A549 (cell line): ENCODE measurements around the gene FASTK. TPM values are rescaled to one million over a fixed set of nuclear protein-coding genes. Genes with fewer than 3 reads are reported as not detected.

Experiments used
- ATAC-seq, 2 experiments: fragments of 200-7000 bp in 1 of 2; fragments of >200 bp in 1 of 2; cut with Nextera tagmentation in 1 of 2; cut with Tn5 transposase in 1 of 2; 3 replicates each; pipeline versions ENCODE4 v1.8.0 to v1.9.1; 2018 to 2020; ENCODE audit warnings: mild to moderate bottlenecking in 1 of 2, moderate library complexity in 1 of 2
- CTCF ChIA-PET: fragments of 300-600 bp; sonication (Branson Sonifier 250); formaldehyde crosslinking; extraction: SDS; loops from one replicate; lab custom pipeline; 2021; ENCODE audit warnings: antibody characterized with exemption, inconsistent platforms; lab: Yijun Ruan, JAX
- POLR2A ChIA-PET: fragments of 350-600 bp; formaldehyde crosslinking; extraction: SDS; loops from one replicate; lab custom pipeline; 2021; ENCODE audit warnings: antibody characterized with exemption, inconsistent platforms; lab: Yijun Ruan, JAX
- DNase-seq, 2 experiments: peaks; one replicate each; pipeline versions ENCODE4 v3.0.0 to v3.0.0-alpha.2; 2011 to 2016; ENCODE audit warnings: low read depth in 1 of 2, low spot score in 1 of 2
- FAIRE-seq: peaks from 2 replicates; lab custom pipeline; 2011; peaks lifted over from hg19 to GRCh38; lab: Jason Lieb, UNC
- H3K27ac ChIP-seq, 2 experiments: fragments of >200 bp; sonication (Bioruptor Twin); formaldehyde crosslinking; 3 replicates each; pipeline ENCODE4 v1.5.1; 2016 to 2017
- H3K4me1 ChIP-seq: fragments of >200 bp; sonication (Bioruptor Twin); formaldehyde crosslinking; 3 replicates; pipeline ENCODE4 v1.6.1; 2016
- H3K4me2 ChIP-seq: fragments of >200 bp; sonication (Bioruptor Twin); formaldehyde crosslinking; 3 replicates; pipeline ENCODE4 v1.6.1; 2016
- H3K4me3 ChIP-seq: fragments of >200 bp; sonication (Bioruptor Twin); formaldehyde crosslinking; 3 replicates; pipeline ENCODE4 v1.5.1; 2016
- H3K9me3 ChIP-seq: fragments of >200 bp; sonication (Bioruptor Twin); formaldehyde crosslinking; 3 replicates; pipeline ENCODE4 v1.6.1; 2016
- BHLHE40 ChIP-seq: IDR thresholded peaks from 2 replicates; pipeline ENCODE4 v1.6.1; 2012; ENCODE audit warnings: low read depth, low read length, inconsistent platforms
- CBX2 ChIP-seq: fragments of 200-600 bp; sonication (generic); IDR thresholded peaks from 2 replicates; pipeline ENCODE4 v1.6.1; 2016; ENCODE audit warnings: low read depth, mild to moderate bottlenecking, borderline replicate concordance
- CEBPB ChIP-seq, 2 experiments: fragments of >200 bp in 1 of 2; sonication (Bioruptor Twin) in 1 of 2; formaldehyde crosslinking in 1 of 2; IDR thresholded peaks; 2 replicates each; pipeline ENCODE4 v1.6.1; 2012 to 2016
- CHD2 ChIP-seq: fragments of 150-350 bp; IDR thresholded peaks from 2 replicates; pipeline ENCODE4 v1.6.1; 2014; ENCODE audit warnings: low read length; ENCODE audit not compliant: partially characterized antibody
- CHD4 ChIP-seq: fragments of 200-600 bp; sonication (generic); IDR thresholded peaks from 2 replicates; pipeline ENCODE4 v1.6.1; 2016; ENCODE audit warnings: antibody characterized with exemption, mild to moderate bottlenecking, borderline replicate concordance
- EHF ChIP-seq: fragments of 250-450 bp; sonication (Bioruptor Pico); IDR thresholded peaks from 2 replicates; pipeline ENCODE4 v1.5.0; 2020; ENCODE audit warnings: mild to moderate bottlenecking
- FOSL2 ChIP-seq, 2 experiments: fragments of 450-650 bp in 1 of 2; fragments of >200 bp in 1 of 2; sonication (Bioruptor Twin) in 1 of 2; formaldehyde crosslinking; IDR thresholded peaks; 2 replicates each; pipeline versions ENCODE4 v1.5.0 to v1.6.1; 2016 to 2020; ENCODE audit warnings: mild to moderate bottlenecking in 1 of 2, moderate library complexity in 1 of 2
- HEYL ChIP-seq: fragments of 250-450 bp; sonication (Bioruptor Pico); IDR thresholded peaks from 2 replicates; pipeline ENCODE4 v1.8.0; 2021; ENCODE audit warnings: mild to moderate bottlenecking, moderate library complexity
- HOXA7 ChIP-seq: fragments of 250-450 bp; sonication (Bioruptor Pico); IDR thresholded peaks from 2 replicates; pipeline ENCODE4 v1.5.0; 2020; ENCODE audit warnings: mild to moderate bottlenecking, moderate library complexity
- HOXB5 ChIP-seq: fragments of 250-450 bp; sonication (Bioruptor Pico); IDR thresholded peaks from 2 replicates; pipeline ENCODE4 v1.5.0; 2020; ENCODE audit warnings: mild to moderate bottlenecking, moderate library complexity
- JUN ChIP-seq, 2 experiments: fragments of >200 bp; sonication (Bioruptor Twin); formaldehyde crosslinking; IDR thresholded peaks; 2 replicates in 1 of 2; 3 replicates in 1 of 2; pipeline ENCODE4 v1.6.1; 2016 to 2017
- JUNB ChIP-seq: fragments of >200 bp; sonication (Bioruptor Twin); formaldehyde crosslinking; IDR thresholded peaks from 2 replicates; pipeline ENCODE4 v1.6.1; 2016
- KDM1A ChIP-seq: fragments of 200-600 bp; sonication (generic); IDR thresholded peaks from 2 replicates; pipeline ENCODE4 v1.6.1; 2016; ENCODE audit warnings: low read depth, mild to moderate bottlenecking
- KDM5A ChIP-seq: fragments of 200-600 bp; sonication (generic); IDR thresholded peaks from 2 replicates; pipeline ENCODE4 v1.6.1; 2016; ENCODE audit warnings: antibody characterized with exemption, mild to moderate bottlenecking
- MAFK ChIP-seq: fragments of 450-650 bp; IDR thresholded peaks from 2 replicates; pipeline ENCODE4 v1.6.1; 2014; ENCODE audit not compliant: partially characterized antibody
- MYC ChIP-seq: IDR thresholded peaks from 2 replicates; pipeline ENCODE4 v1.6.1; 2012; ENCODE audit warnings: mild to moderate bottlenecking, inconsistent platforms, low read length, improper control_type of control experiment, borderline replicate concordance
- POLR2A ChIP-seq: IDR thresholded peaks from 2 replicates; pipeline ENCODE4 v1.6.1; 2012; ENCODE audit warnings: mild to moderate bottlenecking, low read length
- RAD21 ChIP-seq, 2 experiments: fragments of >200 bp in 1 of 2; sonication (Bioruptor Twin) in 1 of 2; formaldehyde crosslinking in 1 of 2; IDR thresholded peaks in 1 of 2; conservative IDR thresholded peaks in 1 of 2; 2 replicates in 1 of 2; 3 replicates in 1 of 2; pipeline ENCODE4 v1.6.1; 2012 to 2018; ENCODE audit warnings: inconsistent platforms in 1 of 2
- RCOR1 ChIP-seq: fragments of 150-350 bp; IDR thresholded peaks from 2 replicates; pipeline ENCODE4 v1.6.1; 2014; ENCODE audit warnings: antibody characterized with exemption, low read length, low read depth
- SREBF2 ChIP-seq: fragments of 450-650 bp; IDR thresholded peaks from 2 replicates; pipeline ENCODE4 v1.6.1; 2014; ENCODE audit warnings: mild to moderate bottlenecking, moderate library complexity
- ZFP36 ChIP-seq: fragments of 450-650 bp; IDR thresholded peaks from 2 replicates; pipeline ENCODE4 v1.6.1; 2014; ENCODE audit warnings: borderline replicate concordance; ENCODE audit not compliant: partially characterized antibody
- ZNF302 ChIP-seq: fragments of 250-450 bp; sonication (Bioruptor Pico); IDR thresholded peaks from 2 replicates; pipeline ENCODE4 v1.9.0; 2021; ENCODE audit warnings: inconsistent platforms, mild to moderate bottlenecking, moderate library complexity
- whole genome bisulfite sequencing: methylation state at CpG from one replicate; pipeline ENCODE4 v1.1.6; 2017; ENCODE audit errors: missing lambda C conversion rate; 5-methylcytosine and 5-hydroxymethylcytosine counted together
- polyA plus RNA-seq, 4 experiments: library from polyadenylated mRNA; depleted of rRNA in 3 of 4; stranded (reverse); fragments of >200 nt; fragmentation: RNase III in 1 of 4; extraction: RNeasy Plus Mini Kit Qiagen cat#74134 plus additional on column Dnase treatment in 1 of 4; gene quantifications; 2 replicates in 3 of 4; 3 replicates in 1 of 4; pipeline ENCODE4 v1.2.3, GENCODE V29; 2011 to 2017
- TF ChIP-seq, protein P1 (sequence below): IDR thresholded peaks from 2 replicates; pipeline ENCODE4 v1.6.1; 2012; ENCODE audit warnings: low read depth, borderline replicate concordance
- TF ChIP-seq, protein P2 (sequence below): fragments of >200 bp; sonication (Bioruptor Twin); formaldehyde crosslinking; IDR thresholded peaks from 3 replicates; pipeline ENCODE4 v1.6.1; 2016
- TF ChIP-seq, protein P3 (sequence below): fragments of 450-650 bp; IDR thresholded peaks from 2 replicates; pipeline ENCODE4 v1.6.1; 2014; ENCODE audit warnings: antibody characterized with exemption
- TF ChIP-seq, protein P4 (sequence below): fragments of 250-450 bp; sonication (Bioruptor Pico); IDR thresholded peaks from 2 replicates; pipeline ENCODE4 v1.5.0; 2020; ENCODE audit warnings: low read depth, mild to moderate bottlenecking, moderate library complexity

FASTK gene
- polyA plus RNA-seq, 2 of the 4 experiments (the other 2 are of a cell fraction), result 38.5 to 72.4 TPM

DNA sequence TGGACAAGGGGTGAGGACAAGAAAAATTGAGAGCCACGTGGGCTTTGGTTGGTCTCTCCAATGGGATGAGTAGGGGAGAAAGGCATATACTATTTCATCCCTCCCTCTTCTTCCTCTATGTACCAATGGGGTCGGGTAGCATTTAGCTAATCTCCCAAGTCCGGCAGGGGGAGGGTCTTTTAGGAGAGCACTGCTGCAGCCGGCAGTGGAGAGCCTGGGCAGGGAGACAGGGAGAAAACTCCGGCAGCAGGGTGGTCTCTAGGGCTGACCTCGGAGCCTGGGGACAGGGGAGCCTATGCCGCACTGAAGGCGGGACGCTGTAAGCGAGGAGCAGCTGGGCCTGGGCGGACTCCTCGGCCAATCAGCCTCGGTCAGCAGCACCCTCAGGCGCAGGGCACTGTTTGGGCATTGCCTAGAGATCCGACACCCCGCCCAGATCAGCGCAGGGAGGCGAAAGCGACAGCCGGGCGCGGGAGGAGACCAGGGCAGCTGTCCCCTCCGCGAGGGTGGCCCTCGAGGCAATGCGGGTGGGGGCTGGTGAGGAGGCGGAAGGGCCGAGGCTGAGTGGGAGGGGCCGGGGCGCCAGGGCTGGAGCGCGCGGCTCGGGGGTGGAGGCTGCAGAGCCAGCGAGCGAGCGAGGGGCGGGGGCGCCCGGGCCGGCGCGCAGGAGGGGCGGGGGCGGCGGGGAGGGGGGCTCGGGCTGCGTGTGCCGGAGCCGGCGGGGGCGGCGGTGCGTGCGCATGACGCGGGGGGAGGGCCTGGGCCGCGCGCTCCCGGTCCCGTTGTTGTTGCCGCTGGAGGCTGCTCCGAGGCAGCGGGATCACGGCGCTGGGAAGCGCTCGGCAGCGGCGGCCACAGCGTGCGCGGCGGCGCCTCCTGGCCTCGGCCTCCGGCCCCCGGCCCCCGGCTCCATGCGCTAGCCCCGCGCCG lies 5.3 kb upstream of the FASTK start, which contains the start of gene AGAP3 (continued):
- TF ChIP-seq, protein P1, sequence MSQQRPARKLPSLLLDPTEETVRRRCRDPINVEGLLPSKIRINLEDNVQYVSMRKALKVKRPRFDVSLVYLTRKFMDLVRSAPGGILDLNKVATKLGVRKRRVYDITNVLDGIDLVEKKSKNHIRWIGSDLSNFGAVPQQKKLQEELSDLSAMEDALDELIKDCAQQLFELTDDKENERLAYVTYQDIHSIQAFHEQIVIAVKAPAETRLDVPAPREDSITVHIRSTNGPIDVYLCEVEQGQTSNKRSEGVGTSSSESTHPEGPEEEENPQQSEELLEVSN, result no peak; the same call in 1 of the 2 replicates
- TF ChIP-seq, protein P2, sequence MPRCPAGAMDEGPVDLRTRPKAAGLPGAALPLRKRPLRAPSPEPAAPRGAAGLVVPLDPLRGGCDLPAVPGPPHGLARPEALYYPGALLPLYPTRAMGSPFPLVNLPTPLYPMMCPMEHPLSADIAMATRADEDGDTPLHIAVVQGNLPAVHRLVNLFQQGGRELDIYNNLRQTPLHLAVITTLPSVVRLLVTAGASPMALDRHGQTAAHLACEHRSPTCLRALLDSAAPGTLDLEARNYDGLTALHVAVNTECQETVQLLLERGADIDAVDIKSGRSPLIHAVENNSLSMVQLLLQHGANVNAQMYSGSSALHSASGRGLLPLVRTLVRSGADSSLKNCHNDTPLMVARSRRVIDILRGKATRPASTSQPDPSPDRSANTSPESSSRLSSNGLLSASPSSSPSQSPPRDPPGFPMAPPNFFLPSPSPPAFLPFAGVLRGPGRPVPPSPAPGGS, result peak; percentile 17; the same call in 2 of the 3 replicates
- TF ChIP-seq ZNF302 (CRISPR knock-in tag) (no peak), POLR2A (peak; percentile 81)

DNA sequence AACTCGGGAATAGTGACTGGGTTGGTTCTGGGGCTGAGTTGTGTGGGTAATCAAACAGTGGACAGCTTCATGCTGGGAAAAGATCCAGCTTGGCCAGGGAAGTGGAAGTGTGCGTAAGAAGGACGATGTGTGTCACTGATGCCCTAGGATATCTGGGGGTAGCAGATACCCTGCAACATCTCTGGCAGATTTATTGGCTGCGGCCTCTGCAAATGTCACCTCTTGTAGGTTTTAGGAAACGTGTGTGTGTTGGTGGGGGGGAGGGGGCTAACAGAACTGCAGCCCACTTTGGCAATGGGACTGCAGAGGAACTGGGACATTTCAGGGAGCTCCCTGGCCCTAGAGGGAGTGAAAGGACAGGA lies 4.7 kb upstream of the FASTK start:
- Histone ChIP-seq H3K27ac (peak overlapping the region; percentile 84 to 98), H3K9me3 (no peaks in the 10 kb centered on the region), H3K4me2 (peak overlapping the region; percentile 97), H3K4me1 (peaks cover 44% of the 10 kb centered on the region), H3K4me3 (peak overlapping the region; percentile 86; the same call in 2 of the 3 replicates)
- no peak for ATAC-seq
- CTCF ChIA-PET, result interaction anchor here (1.0 to 27.1 kb wide), 15 partner anchors 9 to 187 kb away, joined by 3 to 412 read pairs (median 4); partner anchors contain the start of gene GBX1
- 73% methylated on average over 5 of the region's 5 CpGs for WGBS
- TF ChIP-seq CHD2, result no peak
- TF ChIP-seq RCOR1, result no peak
- no peak for TF ChIP-seq ZFP36
- no peak for TF ChIP-seq CEBPB (IDR thresholded peaks at IDR 0.05)
- TF ChIP-seq, protein P3, sequence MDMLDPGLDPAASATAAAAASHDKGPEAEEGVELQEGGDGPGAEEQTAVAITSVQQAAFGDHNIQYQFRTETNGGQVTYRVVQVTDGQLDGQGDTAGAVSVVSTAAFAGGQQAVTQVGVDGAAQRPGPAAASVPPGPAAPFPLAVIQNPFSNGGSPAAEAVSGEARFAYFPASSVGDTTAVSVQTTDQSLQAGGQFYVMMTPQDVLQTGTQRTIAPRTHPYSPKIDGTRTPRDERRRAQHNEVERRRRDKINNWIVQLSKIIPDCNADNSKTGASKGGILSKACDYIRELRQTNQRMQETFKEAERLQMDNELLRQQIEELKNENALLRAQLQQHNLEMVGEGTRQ, result no peak
- no peak for TF ChIP-seq CBX2
- TF ChIP-seq JUN (IDR thresholded peaks at IDR 0.05), result no peak
- TF ChIP-seq, protein P4, sequence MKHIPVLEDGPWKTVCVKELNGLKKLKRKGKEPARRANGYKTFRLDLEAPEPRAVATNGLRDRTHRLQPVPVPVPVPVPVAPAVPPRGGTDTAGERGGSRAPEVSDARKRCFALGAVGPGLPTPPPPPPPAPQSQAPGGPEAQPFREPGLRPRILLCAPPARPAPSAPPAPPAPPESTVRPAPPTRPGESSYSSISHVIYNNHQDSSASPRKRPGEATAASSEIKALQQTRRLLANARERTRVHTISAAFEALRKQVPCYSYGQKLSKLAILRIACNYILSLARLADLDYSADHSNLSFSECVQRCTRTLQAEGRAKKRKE (CRISPR knock-in tag), result no peak
- TF ChIP-seq MYC, result no peak
- TF ChIP-seq RAD21 (conservative IDR thresholded peaks at IDR 0.05 in 1 of 2, IDR thresholded peaks at IDR 0.05 in 1 of 2), result no peak
- TF ChIP-seq KDM1A, result no peak
- no peak for DNase-seq
- POLR2A ChIA-PET, result interaction anchor here (1.1 to 1.4 kb wide), 3 partner anchors 17 to 28 kb away, joined by 3 to 11 read pairs (median 3); no protein-coding TSS in a partner anchor
- no peak for FAIRE-seq

DNA sequence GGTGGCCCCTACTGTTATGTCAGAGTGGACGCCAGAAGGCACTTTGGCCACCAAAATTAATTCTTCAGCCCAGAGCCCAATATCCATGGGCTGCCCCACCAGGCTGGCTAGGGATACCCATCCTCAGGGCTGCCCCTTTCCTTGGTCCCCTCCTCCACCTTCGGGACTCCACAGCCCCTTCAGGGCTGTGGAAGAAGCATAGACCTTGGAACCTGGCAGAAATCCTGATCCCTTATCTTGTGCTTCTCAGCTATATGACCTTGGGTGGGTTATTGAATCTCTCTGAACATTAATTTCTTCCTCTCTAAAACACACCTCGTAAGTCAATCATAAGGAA lies 3.2 kb upstream of the FASTK start:
- Histone ChIP-seq H3K9me3 (no peaks in the 10 kb centered on the region), H3K4me3 (peak overlapping the region; percentile 93), H3K27ac (peak overlapping the region; percentile 94 to 98), H3K4me2 (peak overlapping the region; percentile 95)
- CTCF ChIA-PET, result interaction anchor here (0.7 to 27.1 kb wide), 6 partner anchors 23 to 118 kb away, joined by 3 to 412 read pairs (median 3); no protein-coding TSS in a partner anchor
- POLR2A ChIA-PET, result no interaction called here
- FAIRE-seq, result no peak
- DNase-seq, result no peak
- ATAC-seq, result no peak
- WGBS, result 43% methylated on average over 3 of the region's 3 CpGs
- TF ChIP-seq KDM5A (no peak), JUN (IDR thresholded peaks at IDR 0.05) (no peak), HEYL (CRISPR knock-in tag) (no peak), MAFK (no peak), CEBPB (IDR thresholded peaks at IDR 0.05) (no peak), BHLHE40 (no peak), CHD2 (no peak), CHD4 (no peak), FOSL2 (IDR thresholded peaks at IDR 0.05) (no peak), FOSL2 (CRISPR knock-in tag; IDR thresholded peaks at IDR 0.05) (no peak), HOXA7 (no peak), HOXB5 (CRISPR knock-in tag) (no peak), SREBF2 (no peak), EHF (CRISPR knock-in tag) (no peak), JUNB (no peak), RAD21 (conservative IDR thresholded peaks at IDR 0.05 in 1 of 2, IDR thresholded peaks at IDR 0.05 in 1 of 2) (no peak)
- TF ChIP-seq, protein P4 (CRISPR knock-in tag), result no peak
- TF ChIP-seq, protein P2, result no peak
- TF ChIP-seq, protein P1, result no peak
- TF ChIP-seq, all 56 proteins: peak for 0
- peaks cover 50% of the 10 kb centered on the region for H3K4me1 ChIP-seq
